MCF 10A (cell line): ENCODE data around the gene PIP4K2B. TPM values are rescaled to one million over a fixed set of nuclear protein-coding genes. Genes with fewer than 3 reads are reported as not detected.
"Not testable (repeated sequence)": the region's sequence is repeated elsewhere in the genome, so short reads cannot be mapped to it uniquely, and the experiment has no call there.

Source experiments
- BruUV-seq: library from RNA; stranded (reverse); fragments of 400-500 nt; replicated peaks from 2 replicates; lab custom pipeline; 2021; lab: Mats Ljungman, UMichigan
- CTCF ChIA-PET: fragments of 300-600 bp; sonication (Branson Sonifier 250); formaldehyde crosslinking; extraction: SDS; loops from one replicate; lab custom pipeline; 2021; ENCODE audit warnings: antibody characterized with exemption, inconsistent platforms; lab: Yijun Ruan, JAX
- POLR2A ChIA-PET: fragments of 300-600, 350-650 bp; sonication (Branson Sonifier 250); formaldehyde crosslinking; extraction: SDS; loops from one replicate; lab custom pipeline; 2020; ENCODE audit warnings: antibody characterized with exemption, inconsistent platforms; lab: Yijun Ruan, JAX
- DNase-seq: peaks from one replicate; pipeline ENCODE4 v3.0.0-alpha.2; 2018; ENCODE audit not compliant: unreplicated experiment
- H3K27ac Mint-ChIP-seq: one replicate; pipeline ENCODE4 v1.8.0; 2022; ENCODE audit warnings: mild to moderate bottlenecking, low read depth, mixed read lengths; ENCODE audit not compliant: unreplicated experiment
- H3K27me3 Mint-ChIP-seq: one replicate; pipeline ENCODE4 v1.8.0; 2022; ENCODE audit warnings: mixed read lengths; ENCODE audit not compliant: insufficient read depth, unreplicated experiment
- H3K36me3 Mint-ChIP-seq: one replicate; pipeline ENCODE4 v1.8.0; 2022; ENCODE audit warnings: mild to moderate bottlenecking, moderate library complexity, mixed read lengths; ENCODE audit not compliant: insufficient read depth, unreplicated experiment
- H3K4me1 Mint-ChIP-seq: one replicate; pipeline ENCODE4 v1.8.0; 2022; ENCODE audit warnings: mixed read lengths; ENCODE audit not compliant: insufficient read depth, unreplicated experiment
- H3K4me3 Mint-ChIP-seq: one replicate; pipeline ENCODE4 v1.8.0; 2022; ENCODE audit warnings: mild to moderate bottlenecking, moderate library complexity, mixed read lengths; ENCODE audit not compliant: unreplicated experiment
- H3K9me3 Mint-ChIP-seq: one replicate; pipeline ENCODE4 v1.8.0; 2022; ENCODE audit warnings: mixed read lengths; ENCODE audit not compliant: unreplicated experiment
- CTCF ChIP-seq: fragments of 200-600 bp; IDR thresholded peaks from one replicate; pipeline ENCODE4 v1.8.0; 2022; ENCODE audit warnings: antibody characterized with exemption, mild to moderate bottlenecking; ENCODE audit not compliant: unreplicated experiment
- intact Hi-C: fragments of 100-400 bp; cut with micrococcal nuclease; formaldehyde crosslinking; loops from 2 replicates; pipeline ENCODE4 v1.14.1; 2022
- total RNA-seq: library from RNA; stranded (reverse); gene quantifications from 2 replicates; pipeline ENCODE4 v1.2.3, GENCODE V29; 2022

The PIP4K2B gene
- total RNA-seq, 1 experiment from 2014 or later, result 27.4 TPM

GRCh38 chr17:38729886-38730525 is 69.3 kb downstream of the PIP4K2B start, which contains the start of gene CISD3:
Gene CISD3 (plus strand): TSS chr17:38730341. CDS start chr17:38730359, 18 bp downstream.
- H3K36me3 Mint-ChIP-seq, result peaks cover 28% of the 10 kb centered on the region

GRCh38 chr17:38729368-38729885 is 69.9 kb downstream of the PIP4K2B start:
- peaks cover 22% of the 10 kb centered on the region for H3K36me3 Mint-ChIP-seq
- H3K9me3 Mint-ChIP-seq, result no peaks in the 10 kb centered on the region
- no TSS peak for BruUV-seq
- peak overlapping the region; percentile 87 for H3K4me3 Mint-ChIP-seq
- no peaks in the 10 kb centered on the region for H3K27me3 Mint-ChIP-seq
- no peak for DNase-seq
- H3K27ac Mint-ChIP-seq, result no peak overlapping the region
- ChIA-PET CTCF (interaction anchor here (0.7 to 1.6 kb wide), 5 partner anchors 8 to 118 kb away, joined by 3 to 5 read pairs (median 3); no protein-coding TSS in a partner anchor), POLR2A (interaction anchor here (1.1 to 2.2 kb wide), 7 partner anchors 11 to 27 kb away, joined by 3 to 18 read pairs (median 8); partner anchors contain the start of gene PSMB3)
- intact Hi-C loops, result no loop called here
- H3K4me1 Mint-ChIP-seq, result peaks cover 14% of the 10 kb centered on the region
- no peak for TF ChIP-seq CTCF

More at GRCh38 chr17:38729886-38730525, 69.3 kb downstream of the PIP4K2B start, which contains the start of gene CISD3:
- Mint-ChIP-seq H3K27ac (peak within 1 kb of the TSS; percentile 87), H3K9me3 (no peaks in the 10 kb centered on the region), H3K4me3 (peak within 1 kb of the TSS; percentile 87), H3K4me1 (peaks cover 18% of the 10 kb centered on the region), H3K27me3 (no peaks in the 10 kb centered on the region)
- DNase-seq, result peak; percentile 81
- intact Hi-C loops, result loop anchor here (1.0 kb wide), 1 partner anchor 53 kb away; no protein-coding TSS in a partner anchor
- ChIA-PET POLR2A (interaction anchor here (0.8 to 3.2 kb wide), 11 partner anchors 11 to 68 kb away, joined by 3 to 46 read pairs (median 11); partner anchors contain the start of genes MLLT6 and PSMB3), CTCF (interaction anchor here (0.6 to 2.1 kb wide), 8 partner anchors 8 to 61 kb away, joined by 3 to 13 read pairs (median 4); no protein-coding TSS in a partner anchor)
- no TSS peak for BruUV-seq
- peak; percentile 41 for TF ChIP-seq CTCF

GRCh38 chr17:38728290-38728831 is 71.0 kb downstream of the PIP4K2B start:
- H3K36me3 Mint-ChIP-seq, result peaks cover 12% of the 10 kb centered on the region
- DNase-seq, result no peak
- ChIA-PET CTCF (interaction anchor here (0.6 to 1.6 kb wide), 6 partner anchors 10 to 1411 kb away, joined by 3 to 5 read pairs (median 3); no protein-coding TSS in a partner anchor), POLR2A (interaction anchor here (1.2 to 2.2 kb wide), 7 partner anchors 10 to 26 kb away, joined by 3 to 18 read pairs (median 8); partner anchors contain the start of gene PSMB3)
- no TSS peak for BruUV-seq
- peaks cover 13% of the 10 kb centered on the region for H3K4me1 Mint-ChIP-seq
- no peaks in the 10 kb centered on the region for H3K27me3 Mint-ChIP-seq
- H3K4me3 Mint-ChIP-seq, result no peak overlapping the region
- no peak for TF ChIP-seq CTCF
- H3K27ac Mint-ChIP-seq, result no peak overlapping the region
- intact Hi-C loops, result no loop called here
- H3K9me3 Mint-ChIP-seq, result no peaks in the 10 kb centered on the region

GRCh38 chr17:38727736-38728135 is 71.6 kb downstream of the PIP4K2B start:
- Mint-ChIP-seq H3K27ac (no peak overlapping the region), H3K4me3 (no peak overlapping the region), H3K9me3 (no peaks in the 10 kb centered on the region), H3K27me3 (no peaks in the 10 kb centered on the region), H3K4me1 (peaks cover 7% of the 10 kb centered on the region), H3K36me3 (peaks cover 12% of the 10 kb centered on the region)
- CTCF ChIA-PET, result interaction anchor here (0.6 to 1.6 kb wide), 2 partner anchors 50 to 692 kb away, joined by 3 to 5 read pairs; no protein-coding TSS in a partner anchor
- intact Hi-C loops, result no loop called here
- BruUV-seq, result no TSS peak
- TF ChIP-seq CTCF, result no peak
- DNase-seq, result no peak
- POLR2A ChIA-PET, result interaction anchor here (0.7 to 2.2 kb wide), 6 partner anchors 9 to 360 kb away, joined by 3 to 18 read pairs (median 6); no protein-coding TSS in a partner anchor

- H3K36me3 Mint-ChIP-seq, result peaks cover 12% of the 10 kb centered on the region
Observed at GRCh38 chr17:38726145-38726544, 73.2 kb downstream of the PIP4K2B start.

More at GRCh38 chr17:38726145-38726544, 73.2 kb downstream of the PIP4K2B start:
- H3K27me3 Mint-ChIP-seq, POLR2A ChIA-PET, H3K4me1 Mint-ChIP-seq, intact Hi-C loops, H3K27ac Mint-ChIP-seq, H3K4me3 Mint-ChIP-seq, H3K9me3 Mint-ChIP-seq, CTCF ChIA-PET, DNase-seq, BruUV-seq: not testable (repeated sequence)
